ENCODE data around the gene CCDC71. TPM values are rescaled to one million over a fixed set of nuclear protein-coding genes. Genes with fewer than 3 reads are reported as not detected.

The CCDC71 gene
- 10 to 100 TPM; 16.7 to 25.2 TPM for total RNA-seq

GRCh38 chr3:49165771-49166751 is at the start of gene CCDC71:
Gene CCDC71, minus strand, starts transcription at chr3:49166331. Its CDS starts 2,123 bp downstream, at chr3:49164208.
- H3K4me3 ChIP-seq, result peak within 1 kb of the TSS; percentile 73 to 100
- peak; percentile 61 for DNase-seq (ENCODE audit: low spot score)
- H3K27ac ChIP-seq, result peak within 1 kb of the TSS; percentile 87 to 93
- H3K4me1 ChIP-seq, result peaks cover 0 to 28% of the 10 kb centered on the region in 2 donors
- no peaks in the 10 kb centered on the region for H3K27me3 ChIP-seq
- no peak for TF ChIP-seq CTCF (IDR thresholded peaks at IDR 0.05)
- H3K36me3 ChIP-seq, result peaks cover 12% of the 10 kb centered on the region
- no peaks in the 10 kb centered on the region for H3K9me3 ChIP-seq

GRCh38 chr3:49213998-49214397 is 47.9 kb upstream of the CCDC71 start:
- no peaks in the 10 kb centered on the region for H3K36me3 ChIP-seq
- H3K9me3 ChIP-seq, result no peaks in the 10 kb centered on the region
- no peak for TF ChIP-seq CTCF (IDR thresholded peaks at IDR 0.05)
- peaks cover 0 to 14% of the 10 kb centered on the region in 2 donors for H3K4me1 ChIP-seq
- H3K27ac ChIP-seq, result no peak overlapping the region
- H3K27me3 ChIP-seq, result no peaks in the 10 kb centered on the region
- no peak overlapping the region for H3K4me3 ChIP-seq
- DNase-seq (ENCODE audit: low spot score), result no peak

GRCh38 chr3:49213541-49213943 is 47.4 kb upstream of the CCDC71 start:
- no peaks in the 10 kb centered on the region for H3K36me3 ChIP-seq
- no peak for DNase-seq (ENCODE audit: low spot score)
- no peak overlapping the region for H3K4me3 ChIP-seq
- no peak overlapping the region for H3K27ac ChIP-seq
- peaks cover 0 to 9% of the 10 kb centered on the region in 2 donors for H3K4me1 ChIP-seq
- no peaks in the 10 kb centered on the region for H3K9me3 ChIP-seq
- no peak for TF ChIP-seq CTCF (IDR thresholded peaks at IDR 0.05)
- no peaks in the 10 kb centered on the region for H3K27me3 ChIP-seq

- no peak for DNase-seq (ENCODE audit: low spot score)
Measured at GRCh38 chr3:49199900-49200281, 33.8 kb upstream of the CCDC71 start.

GRCh38 chr3:49199239-49199899 is 33.2 kb upstream of the CCDC71 start:
- Histone ChIP-seq H3K4me1 (peaks cover 0 to 12% of the 10 kb centered on the region in 2 donors), H3K27ac (peak overlapping the region; percentile 78 to 88), H3K9me3 (no peaks in the 10 kb centered on the region), H3K27me3 (no peaks in the 10 kb centered on the region), H3K4me3 (peak overlapping the region; percentile 47 to 63), H3K36me3 (no peaks in the 10 kb centered on the region)
- DNase-seq (ENCODE audit: low spot score), result peak; percentile 96
- no peak for TF ChIP-seq CTCF (IDR thresholded peaks at IDR 0.05)

More at GRCh38 chr3:49199900-49200281, 33.8 kb upstream of the CCDC71 start:
- Histone ChIP-seq H3K27ac (peak overlapping the region; percentile 78 to 88), H3K4me3 (peak overlapping the region; percentile 47 to 63), H3K9me3 (no peaks in the 10 kb centered on the region), H3K36me3 (no peaks in the 10 kb centered on the region), H3K4me1 (peaks cover 0 to 12% of the 10 kb centered on the region in 2 donors), H3K27me3 (no peaks in the 10 kb centered on the region)
- no peak for TF ChIP-seq CTCF (IDR thresholded peaks at IDR 0.05)

Measured in right atrium auricular region (tissue), 2 donors.